Naive B cell (primary cell): ENCODE measurements around the gene LYZL6. TPM values are rescaled to one million over a fixed set of nuclear protein-coding genes. Genes with fewer than 3 reads are reported as not detected.
"Not testable (repeated sequence)": the region's sequence is repeated elsewhere in the genome, so short reads cannot be mapped to it uniquely, and the experiment has no call there.

Experiments
- ATAC-seq, 2 donors: fragments of 150-1000 bp; cut with Tn5 transposase; 2 replicates each; pipeline ENCODE4 v1.10.0; 2021; ENCODE audit warnings: low read depth in 2 of 2, mild to moderate bottlenecking in 2 of 2, moderate library complexity in 2 of 2
- DNase-seq: peaks from one replicate; pipeline ENCODE4 v3.0.0; 2022
- H3K27ac Mint-ChIP-seq, 6 donors: one replicate each; pipeline ENCODE4 v1.8.0; 2020 to 2022; ENCODE audit warnings: mild to moderate bottlenecking in 6 of 6, mixed read lengths in 6 of 6, moderate library complexity in 5 of 6, inconsistent platforms in 2 of 6
- H3K27me3 Mint-ChIP-seq, 3 donors: one replicate each; pipeline ENCODE4 v1.8.0; 2021 to 2022; ENCODE audit warnings: mixed read lengths in 3 of 3, mild to moderate bottlenecking in 1 of 3
- H3K36me3 Mint-ChIP-seq, 2 donors: one replicate each; pipeline ENCODE4 v1.8.0; 2020 to 2022; ENCODE audit warnings: mixed read lengths in 2 of 2, inconsistent platforms in 1 of 2, mild to moderate bottlenecking in 1 of 2
- H3K4me1 Mint-ChIP-seq, 3 donors: one replicate each; pipeline ENCODE4 v1.8.0; 2020 to 2022; ENCODE audit warnings: mixed read lengths in 3 of 3, inconsistent platforms in 1 of 3, mild to moderate bottlenecking in 1 of 3, moderate library complexity in 1 of 3
- H3K4me3 Mint-ChIP-seq, 8 donors: one replicate each; pipeline ENCODE4 v1.8.0; 2020 to 2022; ENCODE audit warnings: mild to moderate bottlenecking in 8 of 8, mixed read lengths in 8 of 8, moderate library complexity in 8 of 8, inconsistent platforms in 2 of 8
- H3K9me3 Mint-ChIP-seq, 7 donors: one replicate each; pipeline ENCODE4 v1.8.0; 2020 to 2022; ENCODE audit warnings: mixed read lengths in 7 of 7, mild to moderate bottlenecking in 5 of 7, inconsistent platforms in 2 of 7, moderate library complexity in 1 of 7
- polyA plus RNA-seq, 6 donors: library from polyadenylated mRNA; unstranded; fragments of 300-500 nt; fragmentation: Illumina TruSeq; gene quantifications; one replicate each; pipeline ENCODE4 v1.2.3, GENCODE V29; 2021; ENCODE audit warnings: low read depth in 6 of 6

The LYZL6 gene
- polyA plus RNA-seq, 6 donors from 2014 or later, result not detected

DNA sequence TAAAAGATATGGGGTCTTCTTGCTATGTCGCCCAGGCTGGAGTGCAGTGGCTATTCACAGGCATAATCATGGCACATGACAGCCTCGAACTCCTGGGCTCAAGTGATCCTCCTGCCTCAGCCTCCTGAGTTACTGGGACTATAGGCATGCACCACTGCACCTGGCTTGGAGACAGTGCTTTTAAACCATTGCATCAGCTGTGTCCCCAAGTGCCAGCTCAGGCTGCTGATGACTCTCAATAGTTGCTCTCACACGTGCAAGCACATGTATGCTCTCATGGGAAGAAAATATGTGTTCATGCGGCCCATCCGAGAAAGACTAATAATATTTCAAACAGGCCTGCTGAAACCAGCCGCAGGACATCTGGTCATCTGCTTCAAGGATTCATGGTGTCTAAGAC, 29.0 kb upstream of the LYZL6 start:
- Mint-ChIP-seq H3K9me3 (no peaks in the 10 kb centered on the region), H3K4me3 (no peak overlapping the region), H3K4me1 (peaks cover 9 to 16% (median 15%) of the 10 kb centered on the region in 3 donors), H3K27me3 (no peaks in the 10 kb centered on the region), H3K27ac (peak overlapping the region in 1 of 6 donors; percentile 63), H3K36me3 (no peaks in the 10 kb centered on the region)
- no peak for DNase-seq
- ATAC-seq, result no peak

DNA sequence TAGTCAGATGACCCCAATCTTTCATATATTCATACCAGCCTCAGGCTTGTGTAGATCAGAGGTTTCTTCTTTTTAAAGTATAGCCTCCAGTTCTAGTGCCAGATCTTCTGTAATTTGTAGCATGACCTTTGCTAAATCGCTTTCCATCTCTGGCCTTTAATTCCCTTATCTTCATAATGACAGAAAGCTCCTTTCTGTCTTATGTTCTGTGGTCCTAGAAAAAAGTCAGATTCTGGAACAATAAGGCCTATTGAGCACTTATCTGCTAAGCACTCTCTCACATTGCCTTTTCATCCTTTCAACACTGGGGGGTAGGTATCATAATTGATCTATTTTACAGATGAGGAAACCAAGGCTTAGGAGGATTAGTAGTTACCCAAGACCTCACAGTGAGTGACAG, 28.6 kb upstream of the LYZL6 start:
- no peak for ATAC-seq

DNA sequence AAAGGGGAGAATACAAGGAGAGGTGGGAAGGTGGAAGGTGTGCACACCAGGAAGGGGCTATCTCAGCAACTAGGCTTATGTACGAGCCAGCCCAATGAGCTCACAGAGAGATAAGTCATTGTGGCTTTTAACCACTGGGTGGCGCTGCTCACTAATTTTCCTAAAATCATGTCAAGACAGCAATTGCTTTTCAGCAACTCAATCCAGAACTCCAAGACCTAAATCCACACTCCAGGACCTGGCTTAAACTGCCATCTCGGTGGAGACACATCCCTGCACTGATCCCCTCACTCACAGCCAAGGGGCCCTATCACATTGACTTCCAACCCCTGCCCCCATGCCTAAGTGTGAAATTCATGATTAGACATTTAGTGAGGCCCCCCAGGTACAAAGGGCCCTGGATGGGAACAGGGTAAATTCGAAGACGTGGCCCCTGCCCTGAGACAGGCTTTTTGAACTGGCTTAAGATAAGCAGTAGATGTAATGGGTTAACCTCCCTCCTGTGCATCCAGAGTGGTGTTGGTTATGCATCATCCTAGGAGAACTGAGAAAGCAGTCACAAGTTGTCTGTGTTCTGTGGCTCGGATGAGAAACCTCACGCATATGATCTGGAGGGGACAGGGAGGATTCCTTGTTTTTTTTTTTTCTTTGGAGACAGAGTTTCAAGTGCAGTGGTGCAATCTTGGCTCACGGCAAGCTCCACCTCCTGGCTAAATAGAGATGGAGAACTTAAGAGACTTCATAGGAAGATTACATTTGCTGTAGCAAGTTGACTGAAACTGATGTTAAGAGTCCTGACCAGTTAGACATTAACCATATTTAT, 26.3 kb upstream of the LYZL6 start:
- Mint-ChIP-seq H3K36me3 (no peaks in the 10 kb centered on the region), H3K4me1 (peaks cover 5 to 6% (median 5%) of the 10 kb centered on the region in 3 donors), H3K27ac (no peak overlapping the region), H3K9me3 (no peaks in the 10 kb centered on the region), H3K4me3 (no peak overlapping the region), H3K27me3 (peaks cover 0 to 6% (median 0%) of the 10 kb centered on the region in 3 donors)
- ATAC-seq, result peak; percentile 45 to 70
- peak; percentile 61 for DNase-seq

More for the DNA sequence above, 28.6 kb upstream of the LYZL6 start:
- no peak for DNase-seq
- peaks cover 9 to 16% (median 15%) of the 10 kb centered on the region in 3 donors for H3K4me1 Mint-ChIP-seq
- no peaks in the 10 kb centered on the region for H3K36me3 Mint-ChIP-seq
- no peak overlapping the region for H3K4me3 Mint-ChIP-seq
- no peaks in the 10 kb centered on the region for H3K27me3 Mint-ChIP-seq
- H3K27ac Mint-ChIP-seq, result no peak overlapping the region
- H3K9me3 Mint-ChIP-seq, result no peaks in the 10 kb centered on the region

DNA sequence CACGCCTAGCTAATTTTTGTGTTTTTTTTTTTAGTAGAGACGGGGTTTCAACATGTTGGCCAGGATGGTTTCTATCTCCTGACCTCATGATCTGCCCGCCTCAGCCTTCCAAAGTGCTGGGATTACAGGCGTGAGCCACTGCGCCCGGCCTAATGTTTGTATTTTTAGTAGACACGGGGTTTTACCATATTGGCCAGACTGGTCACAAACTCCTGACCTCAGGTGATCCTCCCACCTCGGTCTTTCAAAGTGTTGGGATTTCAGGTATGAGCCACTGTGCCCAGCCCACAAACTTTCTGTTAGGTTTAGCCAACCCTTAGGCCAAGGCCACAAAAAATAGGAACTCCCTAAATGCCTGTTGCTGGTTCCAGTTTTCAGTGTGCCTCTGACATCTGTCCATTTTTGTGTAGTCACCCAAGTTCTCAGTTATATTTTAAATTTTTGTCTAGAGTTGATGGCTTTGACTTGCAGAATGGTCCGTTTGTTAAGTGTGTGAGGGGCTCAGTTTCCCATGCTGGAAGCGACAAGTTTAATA, 25.1 kb upstream of the LYZL6 start:
- Mint-ChIP-seq H3K27ac (no peak overlapping the region), H3K36me3 (no peaks in the 10 kb centered on the region), H3K4me1 (peaks cover 5 to 6% (median 5%) of the 10 kb centered on the region in 3 donors), H3K9me3 (no peaks in the 10 kb centered on the region), H3K27me3 (peaks cover 0 to 16% (median under 1%) of the 10 kb centered on the region in 3 donors), H3K4me3 (no peak overlapping the region)
- DNase-seq, result no peak
- no peak for ATAC-seq

DNA sequence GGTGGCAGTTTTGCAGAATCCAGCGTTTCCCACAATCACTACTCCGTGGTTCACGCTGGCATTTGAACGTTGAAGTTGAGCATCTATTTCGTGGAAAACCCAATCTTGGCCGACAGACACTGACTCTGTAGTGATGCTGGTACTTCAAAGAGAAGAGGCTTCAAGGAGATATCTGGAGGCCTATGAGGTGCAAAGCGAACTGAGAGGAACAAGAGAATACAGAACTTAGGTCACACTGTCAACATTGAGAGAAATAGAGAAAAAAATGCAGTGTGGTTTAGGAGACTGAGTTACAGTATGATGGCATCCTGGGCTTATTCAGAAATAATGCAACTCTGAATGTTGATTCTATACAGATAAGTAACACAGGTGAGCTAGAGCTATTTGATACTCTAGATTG, 21.8 kb upstream of the LYZL6 start:
- ATAC-seq, result no peak
- no peak overlapping the region for H3K27ac Mint-ChIP-seq

DNA sequence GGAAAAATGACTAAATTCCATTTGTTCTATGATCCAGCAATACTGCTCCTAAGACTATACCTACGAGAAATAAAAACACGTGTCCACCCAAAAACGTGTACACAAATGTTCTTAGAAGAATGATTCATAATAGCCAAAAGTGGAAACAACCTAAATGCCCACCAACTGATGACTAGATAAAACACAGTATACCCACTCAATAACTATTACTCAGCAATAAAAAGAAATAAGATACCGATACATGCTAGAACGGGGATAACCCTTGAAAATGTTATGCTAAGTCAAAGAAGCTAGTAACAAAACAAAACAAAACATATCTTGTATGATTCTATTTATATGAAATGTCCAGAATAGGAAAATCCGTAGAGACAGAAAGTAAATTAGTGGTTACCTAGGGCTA, 20.1 kb upstream of the LYZL6 start:
- H3K27me3 Mint-ChIP-seq, result peaks cover 7 to 28% (median 24%) of the 10 kb centered on the region in 3 donors
- H3K4me1 Mint-ChIP-seq, result no peaks in the 10 kb centered on the region
- no peak overlapping the region for H3K4me3 Mint-ChIP-seq
- ATAC-seq (no peak), DNase-seq (no peak)
- no peak overlapping the region for H3K27ac Mint-ChIP-seq
- H3K9me3 Mint-ChIP-seq, result no peaks in the 10 kb centered on the region
- no peaks in the 10 kb centered on the region for H3K36me3 Mint-ChIP-seq

More for the DNA sequence above, 21.8 kb upstream of the LYZL6 start:
- Mint-ChIP-seq H3K4me3 (no peak overlapping the region), H3K27me3 (peaks cover 4 to 26% (median 15%) of the 10 kb centered on the region in 3 donors), H3K4me1 (peaks cover 3 to 6% (median 5%) of the 10 kb centered on the region in 3 donors), H3K36me3 (no peaks in the 10 kb centered on the region), H3K9me3 (no peaks in the 10 kb centered on the region)
- DNase-seq, result no peak

DNA sequence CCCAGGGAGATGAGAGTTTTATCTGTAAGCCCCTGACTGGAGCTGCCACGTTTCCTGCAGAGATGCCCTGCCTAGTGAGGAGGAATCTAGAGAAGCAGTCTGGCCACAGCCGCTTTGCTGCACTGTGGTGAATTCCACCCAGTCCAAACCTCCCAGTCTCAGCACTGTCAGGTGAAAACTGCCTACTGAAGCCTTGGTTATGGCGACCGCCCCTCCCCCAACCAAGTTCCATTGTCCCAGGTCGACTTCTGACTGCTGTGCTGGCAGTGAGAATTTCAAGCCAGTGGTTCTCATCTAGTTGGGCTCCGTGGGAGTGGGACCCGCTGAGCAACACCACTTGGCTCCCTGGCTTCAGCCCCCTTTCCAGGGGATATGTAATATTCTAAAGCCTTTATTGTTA, 10.2 kb upstream of the LYZL6 start:
- H3K27ac Mint-ChIP-seq, result no peak overlapping the region
- H3K27me3 Mint-ChIP-seq, result peaks cover 26 to 45% (median 35%) of the 10 kb centered on the region in 3 donors
- no peaks in the 10 kb centered on the region for H3K4me1 Mint-ChIP-seq
- peaks cover 0 to 7% (median 3%) of the 10 kb centered on the region in 7 donors for H3K9me3 Mint-ChIP-seq
- DNase-seq (no peak), ATAC-seq (no peak)
- H3K36me3 Mint-ChIP-seq, result no peaks in the 10 kb centered on the region
- no peak overlapping the region for H3K4me3 Mint-ChIP-seq

DNA sequence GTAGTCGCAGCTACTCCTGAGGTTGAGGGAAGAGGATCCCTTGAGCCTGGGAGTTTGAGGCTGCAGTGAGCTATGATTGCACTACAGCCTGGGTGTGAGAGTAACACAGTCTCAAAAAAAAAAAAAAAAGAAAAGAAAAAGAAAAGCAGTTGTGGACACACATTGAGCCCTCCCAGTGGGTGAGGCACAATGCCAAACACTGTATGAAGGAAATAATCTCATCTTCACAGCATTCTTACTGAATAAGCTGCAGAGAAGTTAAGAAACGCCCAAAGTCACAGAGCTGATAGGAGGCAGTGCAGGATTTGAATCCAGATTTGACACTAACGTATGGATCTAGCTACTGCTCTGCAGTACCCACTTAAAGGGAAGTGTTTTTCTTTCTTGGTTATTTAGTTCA, 5.9 kb upstream of the LYZL6 start:
- H3K36me3 Mint-ChIP-seq, result no peaks in the 10 kb centered on the region
- H3K4me1 Mint-ChIP-seq, result peaks cover 0 to 5% (median 0%) of the 10 kb centered on the region in 3 donors
- DNase-seq (no peak), ATAC-seq (no peak)
- no peak overlapping the region for H3K4me3 Mint-ChIP-seq
- H3K27ac Mint-ChIP-seq, result no peak overlapping the region
- H3K27me3 Mint-ChIP-seq, result peaks cover 8 to 18% (median 15%) of the 10 kb centered on the region in 3 donors
- H3K9me3 Mint-ChIP-seq, result no peaks in the 10 kb centered on the region

DNA sequence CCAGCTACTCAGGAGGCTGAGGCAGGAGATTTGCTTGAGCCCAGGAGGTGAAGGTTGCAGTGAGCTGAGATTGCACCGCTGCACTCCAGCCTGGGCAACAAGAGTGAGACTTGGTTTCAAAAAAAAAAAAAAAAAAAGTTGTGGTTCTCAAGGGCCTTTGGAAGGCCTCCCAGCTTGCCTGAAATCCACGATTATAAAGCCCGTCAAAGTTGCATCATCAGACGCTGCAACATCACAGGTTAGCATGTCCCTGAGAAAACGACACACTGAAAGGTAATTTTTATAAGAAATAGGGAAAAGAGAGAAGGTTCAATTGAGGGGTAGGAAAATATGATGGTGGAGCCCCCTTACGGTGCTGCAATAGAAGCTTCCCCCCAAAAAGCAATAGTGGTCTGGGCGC, 4.6 kb upstream of the LYZL6 start:
- no peak overlapping the region for H3K27ac Mint-ChIP-seq
- H3K4me3 Mint-ChIP-seq, result no peak overlapping the region
- H3K9me3 Mint-ChIP-seq, result no peaks in the 10 kb centered on the region
- H3K4me1 Mint-ChIP-seq, result peaks cover 0 to 5% (median 0%) of the 10 kb centered on the region in 3 donors
- peaks cover 0 to 18% (median 10%) of the 10 kb centered on the region in 3 donors for H3K27me3 Mint-ChIP-seq
- ATAC-seq (no peak), DNase-seq (no peak)
- no peaks in the 10 kb centered on the region for H3K36me3 Mint-ChIP-seq

DNA sequence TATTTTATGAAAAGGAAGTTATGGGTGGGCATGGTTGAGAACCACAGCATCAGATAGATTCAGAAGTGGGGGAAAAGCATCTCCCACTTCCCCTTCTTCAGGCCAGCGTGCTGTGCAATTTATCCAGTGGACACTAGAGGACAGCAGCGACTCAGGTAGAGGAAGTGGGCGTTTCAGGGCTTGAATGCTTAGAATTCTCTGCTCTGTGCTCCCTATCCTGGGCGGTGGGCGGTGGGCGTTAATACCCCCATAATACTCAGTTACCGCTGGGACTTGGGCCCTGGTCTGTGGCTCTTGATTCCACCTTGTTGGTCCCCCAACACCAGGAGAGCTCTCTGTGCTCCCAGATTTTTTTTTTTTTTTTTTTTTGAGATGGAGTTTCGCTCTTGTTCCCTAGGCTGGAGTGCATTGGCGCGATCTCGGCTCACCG, 3.7 kb upstream of the LYZL6 start:
- peak overlapping the region in 1 of 6 donors; percentile 47 for H3K27ac Mint-ChIP-seq
- no peak overlapping the region for H3K4me3 Mint-ChIP-seq
- peaks cover 0 to 5% (median 0%) of the 10 kb centered on the region in 3 donors for H3K4me1 Mint-ChIP-seq
- peak; percentile 92 to 98 for ATAC-seq
- DNase-seq, result peak; percentile 49
- H3K9me3 Mint-ChIP-seq, result no peaks in the 10 kb centered on the region
- peaks cover 0 to 13% (median 4%) of the 10 kb centered on the region in 3 donors for H3K27me3 Mint-ChIP-seq
- no peaks in the 10 kb centered on the region for H3K36me3 Mint-ChIP-seq

DNA sequence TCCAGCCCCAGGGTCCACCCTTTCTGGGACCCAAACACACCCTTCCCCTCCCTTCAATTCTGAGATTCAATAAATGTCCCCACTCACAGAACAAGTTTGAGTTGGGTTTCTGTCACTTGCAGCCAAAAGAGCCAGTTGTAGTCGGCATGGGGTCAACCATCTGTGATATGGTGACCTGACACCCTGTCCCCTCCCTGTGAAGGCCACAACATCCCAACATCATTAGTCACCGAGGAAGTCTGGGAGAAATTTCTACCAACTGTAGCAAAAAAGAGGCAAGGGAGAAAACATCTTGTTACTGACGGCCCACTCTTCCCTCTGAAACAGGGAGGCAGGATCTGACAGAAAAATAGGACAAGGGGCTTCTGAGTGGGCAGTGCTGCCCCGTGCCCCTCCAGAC, 638 bp upstream of the LYZL6 start:
- Mint-ChIP-seq H3K27ac (no peak overlapping the region), H3K4me1 (peaks cover 0 to 5% (median 0%) of the 10 kb centered on the region in 3 donors), H3K27me3 (peaks cover 0 to 13% (median 3%) of the 10 kb centered on the region in 3 donors), H3K4me3 (no peak overlapping the region), H3K36me3 (no peaks in the 10 kb centered on the region), H3K9me3 (no peaks in the 10 kb centered on the region)
- DNase-seq (no peak), ATAC-seq (no peak)

DNA sequence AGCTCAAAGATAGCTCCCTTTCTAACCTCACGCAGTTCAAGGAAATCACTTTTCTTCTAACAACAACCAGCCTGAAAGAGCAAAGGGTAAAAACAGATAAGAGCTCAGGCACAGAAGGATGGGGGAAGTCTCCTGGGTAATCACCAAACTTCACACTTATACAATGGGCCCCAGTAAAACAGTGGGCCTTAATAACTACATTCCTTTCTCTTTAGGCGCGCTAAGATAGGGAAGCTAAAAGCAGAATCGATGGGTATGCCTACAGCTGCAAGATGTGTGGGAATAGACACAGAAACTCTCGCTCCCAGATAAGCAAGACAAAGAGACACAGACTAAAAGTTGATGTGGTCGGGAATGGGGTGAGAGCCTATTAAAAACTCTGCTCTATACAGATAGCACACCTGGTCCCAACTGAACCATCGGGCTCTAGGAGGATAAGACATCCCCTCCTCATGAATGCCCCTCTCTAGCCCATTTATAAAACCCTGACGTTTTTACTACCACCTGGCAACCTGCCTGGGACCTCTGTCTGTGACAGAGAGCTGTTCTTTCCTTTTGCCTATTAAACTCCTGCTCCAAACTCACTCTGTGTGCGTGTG, 826 bp downstream of the LYZL6 start:
- Mint-ChIP-seq H3K4me1 (peaks cover 0 to 5% (median 0%) of the 10 kb centered on the region in 3 donors), H3K27ac (peak overlapping the region in 1 of 6 donors; percentile 83)

DNA sequence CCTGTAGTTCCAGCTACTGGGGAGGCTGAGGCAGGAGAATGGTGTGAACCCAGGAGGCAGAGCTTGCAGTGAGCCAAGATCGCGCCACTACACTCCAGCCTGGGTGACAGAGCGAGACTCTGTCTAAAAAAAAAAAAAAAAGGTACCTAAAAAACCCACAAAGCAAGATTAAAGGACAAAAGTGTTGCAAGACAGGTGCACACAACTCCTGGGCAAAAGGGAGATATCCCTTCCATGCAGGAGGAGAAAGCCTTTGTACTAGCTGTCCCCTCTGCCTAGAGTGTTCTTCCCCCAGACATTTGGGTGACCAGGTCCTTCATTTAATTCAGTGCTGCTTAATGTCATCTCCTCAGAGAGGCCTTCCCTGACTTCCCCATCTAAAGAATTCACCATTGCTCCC, 5.0 kb downstream of the LYZL6 start:
- ATAC-seq, H3K9me3 Mint-ChIP-seq, H3K27ac Mint-ChIP-seq, H3K36me3 Mint-ChIP-seq, DNase-seq, H3K4me1 Mint-ChIP-seq, H3K4me3 Mint-ChIP-seq: not testable (repeated sequence)
- H3K27me3 Mint-ChIP-seq, result peaks cover 3 to 12% (median 11%) of the 10 kb centered on the region in 3 donors

More for the DNA sequence above, 826 bp downstream of the LYZL6 start:
- Mint-ChIP-seq H3K9me3 (no peaks in the 10 kb centered on the region), H3K4me3 (no peak overlapping the region), H3K27me3 (peaks cover 0 to 13% (median 3%) of the 10 kb centered on the region in 3 donors), H3K36me3 (no peaks in the 10 kb centered on the region)
- ATAC-seq, result no peak
- no peak for DNase-seq
